Measurements from ENCODE around the gene ARHGEF28.

DNA sequence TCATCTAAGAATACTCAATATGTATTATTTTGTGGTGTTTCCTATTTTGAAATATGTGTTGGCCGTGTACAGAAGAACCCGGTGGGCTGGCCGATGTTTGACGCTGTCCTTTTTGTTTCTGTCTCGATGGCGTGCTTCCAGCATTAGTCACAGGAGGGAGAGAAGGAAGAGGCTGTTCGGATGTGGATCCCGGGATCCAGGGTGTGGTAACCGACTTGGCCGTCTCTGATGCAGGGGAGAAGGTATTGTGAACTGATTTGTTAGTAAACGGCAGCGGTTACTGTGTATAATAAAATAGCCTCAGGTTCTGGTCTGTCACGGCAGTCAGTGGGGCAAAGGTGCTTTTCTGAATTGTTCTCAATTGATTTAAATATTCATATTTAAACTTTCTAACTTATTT is 275.0 kb downstream of the ARHGEF28 start:
- TF ChIP-seq, protein P1, sequence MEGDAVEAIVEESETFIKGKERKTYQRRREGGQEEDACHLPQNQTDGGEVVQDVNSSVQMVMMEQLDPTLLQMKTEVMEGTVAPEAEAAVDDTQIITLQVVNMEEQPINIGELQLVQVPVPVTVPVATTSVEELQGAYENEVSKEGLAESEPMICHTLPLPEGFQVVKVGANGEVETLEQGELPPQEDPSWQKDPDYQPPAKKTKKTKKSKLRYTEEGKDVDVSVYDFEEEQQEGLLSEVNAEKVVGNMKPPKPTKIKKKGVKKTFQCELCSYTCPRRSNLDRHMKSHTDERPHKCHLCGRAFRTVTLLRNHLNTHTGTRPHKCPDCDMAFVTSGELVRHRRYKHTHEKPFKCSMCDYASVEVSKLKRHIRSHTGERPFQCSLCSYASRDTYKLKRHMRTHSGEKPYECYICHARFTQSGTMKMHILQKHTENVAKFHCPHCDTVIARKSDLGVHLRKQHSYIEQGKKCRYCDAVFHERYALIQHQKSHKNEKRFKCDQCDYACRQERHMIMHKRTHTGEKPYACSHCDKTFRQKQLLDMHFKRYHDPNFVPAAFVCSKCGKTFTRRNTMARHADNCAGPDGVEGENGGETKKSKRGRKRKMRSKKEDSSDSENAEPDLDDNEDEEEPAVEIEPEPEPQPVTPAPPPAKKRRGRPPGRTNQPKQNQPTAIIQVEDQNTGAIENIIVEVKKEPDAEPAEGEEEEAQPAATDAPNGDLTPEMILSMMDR (IDR thresholded peaks at IDR 0.05) = no peak
- TF ChIP-seq POLR2A (IDR thresholded peaks at IDR 0.05) = no peak

Data from upper lobe of left lung (tissue), 4 donors.